ENCODE results near the gene S100A5.

DNA sequence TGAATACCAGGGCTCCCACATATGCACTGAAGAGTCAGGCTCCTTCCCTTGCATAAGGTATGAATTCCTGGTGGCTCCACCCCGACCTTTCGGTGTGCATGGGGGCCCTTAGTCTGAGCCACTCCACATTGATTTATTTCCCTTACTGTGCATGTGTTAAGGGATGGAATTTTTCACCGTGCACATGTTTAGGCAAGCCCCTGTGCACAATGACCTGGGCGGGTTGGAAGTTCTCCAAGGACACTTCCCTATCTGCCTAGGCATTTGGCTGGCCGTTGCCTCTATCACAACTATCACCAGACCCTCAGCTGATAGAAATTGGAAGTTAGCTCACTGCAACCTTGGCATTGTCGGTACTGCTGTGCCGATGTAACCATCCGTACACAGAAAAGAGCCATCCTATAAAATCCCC, 14.6 kb downstream of the S100A5 start:
- TF ChIP-seq, protein P1, sequence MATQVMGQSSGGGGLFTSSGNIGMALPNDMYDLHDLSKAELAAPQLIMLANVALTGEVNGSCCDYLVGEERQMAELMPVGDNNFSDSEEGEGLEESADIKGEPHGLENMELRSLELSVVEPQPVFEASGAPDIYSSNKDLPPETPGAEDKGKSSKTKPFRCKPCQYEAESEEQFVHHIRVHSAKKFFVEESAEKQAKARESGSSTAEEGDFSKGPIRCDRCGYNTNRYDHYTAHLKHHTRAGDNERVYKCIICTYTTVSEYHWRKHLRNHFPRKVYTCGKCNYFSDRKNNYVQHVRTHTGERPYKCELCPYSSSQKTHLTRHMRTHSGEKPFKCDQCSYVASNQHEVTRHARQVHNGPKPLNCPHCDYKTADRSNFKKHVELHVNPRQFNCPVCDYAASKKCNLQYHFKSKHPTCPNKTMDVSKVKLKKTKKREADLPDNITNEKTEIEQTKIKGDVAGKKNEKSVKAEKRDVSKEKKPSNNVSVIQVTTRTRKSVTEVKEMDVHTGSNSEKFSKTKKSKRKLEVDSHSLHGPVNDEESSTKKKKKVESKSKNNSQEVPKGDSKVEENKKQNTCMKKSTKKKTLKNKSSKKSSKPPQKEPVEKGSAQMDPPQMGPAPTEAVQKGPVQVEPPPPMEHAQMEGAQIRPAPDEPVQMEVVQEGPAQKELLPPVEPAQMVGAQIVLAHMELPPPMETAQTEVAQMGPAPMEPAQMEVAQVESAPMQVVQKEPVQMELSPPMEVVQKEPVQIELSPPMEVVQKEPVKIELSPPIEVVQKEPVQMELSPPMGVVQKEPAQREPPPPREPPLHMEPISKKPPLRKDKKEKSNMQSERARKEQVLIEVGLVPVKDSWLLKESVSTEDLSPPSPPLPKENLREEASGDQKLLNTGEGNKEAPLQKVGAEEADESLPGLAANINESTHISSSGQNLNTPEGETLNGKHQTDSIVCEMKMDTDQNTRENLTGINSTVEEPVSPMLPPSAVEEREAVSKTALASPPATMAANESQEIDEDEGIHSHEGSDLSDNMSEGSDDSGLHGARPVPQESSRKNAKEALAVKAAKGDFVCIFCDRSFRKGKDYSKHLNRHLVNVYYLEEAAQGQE (tag by site-specific recombination; IDR thresholded peaks at IDR 0.05): no peak
- TF ChIP-seq, protein P2, sequence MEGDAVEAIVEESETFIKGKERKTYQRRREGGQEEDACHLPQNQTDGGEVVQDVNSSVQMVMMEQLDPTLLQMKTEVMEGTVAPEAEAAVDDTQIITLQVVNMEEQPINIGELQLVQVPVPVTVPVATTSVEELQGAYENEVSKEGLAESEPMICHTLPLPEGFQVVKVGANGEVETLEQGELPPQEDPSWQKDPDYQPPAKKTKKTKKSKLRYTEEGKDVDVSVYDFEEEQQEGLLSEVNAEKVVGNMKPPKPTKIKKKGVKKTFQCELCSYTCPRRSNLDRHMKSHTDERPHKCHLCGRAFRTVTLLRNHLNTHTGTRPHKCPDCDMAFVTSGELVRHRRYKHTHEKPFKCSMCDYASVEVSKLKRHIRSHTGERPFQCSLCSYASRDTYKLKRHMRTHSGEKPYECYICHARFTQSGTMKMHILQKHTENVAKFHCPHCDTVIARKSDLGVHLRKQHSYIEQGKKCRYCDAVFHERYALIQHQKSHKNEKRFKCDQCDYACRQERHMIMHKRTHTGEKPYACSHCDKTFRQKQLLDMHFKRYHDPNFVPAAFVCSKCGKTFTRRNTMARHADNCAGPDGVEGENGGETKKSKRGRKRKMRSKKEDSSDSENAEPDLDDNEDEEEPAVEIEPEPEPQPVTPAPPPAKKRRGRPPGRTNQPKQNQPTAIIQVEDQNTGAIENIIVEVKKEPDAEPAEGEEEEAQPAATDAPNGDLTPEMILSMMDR (tag by site-specific recombination; IDR thresholded peaks at IDR 0.05): no peak
